ENCODE data around the gene ABCD3. TPM values are rescaled to one million over a fixed set of nuclear protein-coding genes. Genes with fewer than 3 reads are reported as not detected.

ABCD3 gene
- polyA plus RNA-seq, 4 donors: 60.4 to 84.0 (median 68.8) TPM

Other genes starting within 250 kb of the ABCD3 start
- gene ARHGAP29, start 180.8 kb upstream of the ABCD3 start, polyA plus RNA-seq (ENCODE audit: insufficient read length in 4 of 4): 10 to 100 TPM; 69.0 to 93.2 (median 87.0) TPM
- 10 to 100 TPM; 37.5 to 60.7 (median 48.0) TPM for gene F3, start 123.4 kb downstream of the ABCD3 start, polyA plus RNA-seq (ENCODE audit: insufficient read length in 4 of 4)

All from right renal pelvis (tissue), 4 donors.